Mucosa of rectum (tissue), 2 donors: ENCODE results near the gene CASP10.
A peak's percentile ranks its signal among the peaks of the same experiment; 100 is the strongest.
"Not testable (repeated sequence)": the region's sequence is repeated elsewhere in the genome, so short reads cannot be mapped to it uniquely, and the experiment has no call there.

Experiments
- H3K27ac ChIP-seq, 2 donors: one replicate each; pipeline ENCODE4 v1.7.0; 2013; ENCODE audit warnings: inconsistent platforms in 2 of 2, low read depth in 2 of 2, low read length in 2 of 2
- H3K27me3 ChIP-seq, 2 donors: one replicate each; pipeline ENCODE4 v1.7.0; 2013; ENCODE audit warnings: low read length in 2 of 2; ENCODE audit not compliant: control insufficient read depth in 2 of 2, insufficient read depth in 2 of 2
- H3K36me3 ChIP-seq, 2 donors: one replicate each; pipeline ENCODE4 v1.7.0; 2013; ENCODE audit warnings: low read length in 2 of 2; ENCODE audit not compliant: control insufficient read depth in 2 of 2, insufficient read depth in 2 of 2
- H3K4me1 ChIP-seq, 2 donors: one replicate each; pipeline ENCODE4 v1.7.0; 2013; ENCODE audit warnings: low read length in 2 of 2, mild to moderate bottlenecking in 1 of 2; ENCODE audit not compliant: control insufficient read depth in 2 of 2, insufficient read depth in 2 of 2
- H3K4me3 ChIP-seq, 2 donors: one replicate each; pipeline ENCODE4 v1.7.0; 2013; ENCODE audit warnings: low read length in 2 of 2
- H3K9ac ChIP-seq, 2 donors: one replicate each; pipeline ENCODE4 v1.7.0; 2013; ENCODE audit warnings: low read length in 2 of 2, low read depth in 1 of 2, mild to moderate bottlenecking in 1 of 2
- H3K9me3 ChIP-seq, 2 donors: one replicate each; pipeline ENCODE4 v1.7.0; 2013; ENCODE audit warnings: low read length in 2 of 2; ENCODE audit not compliant: control insufficient read depth in 2 of 2
- donor health status: healthy.
- donor health status: Normal muscosa, but diverticular disease.

CASP10 gene

DNA sequence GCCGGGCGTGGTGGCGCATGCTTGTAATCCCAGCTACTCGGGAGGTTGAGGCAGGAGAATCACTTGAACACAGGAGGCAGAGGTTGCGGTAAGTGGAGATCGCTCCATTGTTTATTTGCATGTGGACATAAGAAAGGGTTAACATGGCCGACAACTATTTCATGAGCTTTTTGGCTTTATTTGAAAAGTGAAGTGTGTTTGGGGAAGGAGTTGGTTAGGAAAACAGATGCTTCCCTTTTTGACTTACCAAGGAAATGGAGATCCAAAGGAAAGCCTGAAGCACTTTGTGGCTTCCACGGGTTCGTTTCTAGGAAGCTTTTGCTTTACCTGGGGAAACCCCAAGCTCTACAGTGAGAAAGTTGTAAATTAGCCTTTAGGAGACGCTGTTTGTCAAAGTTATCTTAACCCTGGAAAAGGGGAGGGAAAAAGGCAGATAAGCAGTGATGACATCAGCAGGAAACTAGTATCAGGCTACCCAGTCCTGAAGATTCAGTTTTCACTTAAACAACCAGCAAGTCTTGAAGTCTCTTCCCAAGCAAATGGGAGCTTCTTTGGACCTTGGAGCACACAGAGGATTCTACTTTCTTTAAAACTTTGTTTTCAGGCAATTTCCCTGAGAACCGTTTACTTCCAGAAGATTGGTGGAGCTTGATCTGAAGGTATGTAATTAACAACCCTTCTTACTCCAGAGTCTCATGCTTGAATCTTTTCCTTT, at the start of gene CASP10:
CASP10 (plus strand) TSS at position 492 of the 715 bp plus-strand sequence. CDS start 2,637 bp downstream, outside the sequence.
- peaks cover 10% of the 10 kb centered on the region in 2 donors for H3K4me1 ChIP-seq
- H3K27me3 ChIP-seq, result no peaks in the 10 kb centered on the region
- peak within 1 kb of the TSS; percentile 65 to 89 for H3K9ac ChIP-seq
- peak within 1 kb of the TSS; percentile 77 to 89 for H3K27ac ChIP-seq
- H3K36me3 ChIP-seq, result peaks cover 6 to 12% of the 10 kb centered on the region in 2 donors
- H3K9me3 ChIP-seq, result no peaks in the 10 kb centered on the region
- H3K4me3 ChIP-seq, result peak within 1 kb of the TSS; percentile 89 to 96

DNA sequence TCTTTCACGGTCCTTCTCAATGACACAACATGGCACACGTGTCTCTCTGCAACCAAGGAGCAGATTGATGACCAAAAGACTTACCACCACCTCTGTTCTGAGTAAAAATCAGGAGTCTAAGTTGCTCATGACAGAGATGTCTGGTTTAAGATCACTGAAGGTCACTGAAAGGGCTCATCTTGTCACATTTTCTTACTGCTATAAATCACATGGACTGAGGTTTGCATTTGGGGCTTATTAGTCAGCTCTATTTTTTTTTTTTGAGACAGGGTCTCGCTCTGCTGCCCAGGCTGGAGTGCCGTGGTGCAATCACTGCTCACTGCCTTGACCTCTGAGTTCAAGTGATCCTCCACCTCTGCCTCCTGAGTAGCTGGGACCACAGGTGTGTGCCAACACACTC, 47.6 kb upstream of the CASP10 start:
- no peak overlapping the region for H3K27ac ChIP-seq
- H3K9me3 ChIP-seq, result no peaks in the 10 kb centered on the region
- H3K9ac ChIP-seq, result no peak overlapping the region
- no peak overlapping the region for H3K4me3 ChIP-seq
- H3K4me1 ChIP-seq, result peaks cover 5 to 6% of the 10 kb centered on the region in 2 donors
- no peaks in the 10 kb centered on the region for H3K27me3 ChIP-seq
- H3K36me3 ChIP-seq, result peaks cover 54 to 66% of the 10 kb centered on the region in 2 donors

DNA sequence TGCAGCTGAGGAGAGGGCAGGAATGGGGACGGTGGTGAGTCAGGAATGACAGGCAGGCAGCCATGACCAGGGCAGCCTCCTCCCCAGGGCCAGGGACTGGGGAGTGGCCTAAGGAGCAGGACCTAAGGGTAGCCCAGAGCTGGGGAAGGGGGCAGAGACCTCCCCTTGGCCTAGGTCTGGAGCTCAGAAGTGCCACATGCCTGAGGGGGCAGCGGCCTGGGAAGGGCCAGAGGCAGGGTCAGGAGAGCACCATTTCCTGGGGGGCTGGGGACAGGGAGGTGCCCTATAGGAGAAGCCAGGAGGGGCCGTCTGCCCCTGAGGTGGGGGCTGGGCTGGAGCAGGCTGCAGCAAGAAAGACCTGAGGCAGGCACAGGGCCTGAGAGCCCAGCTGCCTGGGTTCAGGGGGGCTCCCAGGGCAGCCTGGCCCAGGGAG, 46.0 kb upstream of the CASP10 start:
- no peaks in the 10 kb centered on the region for H3K27me3 ChIP-seq
- no peak overlapping the region for H3K9ac ChIP-seq
- H3K27ac ChIP-seq, result no peak overlapping the region
- no peak overlapping the region for H3K4me3 ChIP-seq
- no peaks in the 10 kb centered on the region for H3K9me3 ChIP-seq
- no peaks in the 10 kb centered on the region for H3K4me1 ChIP-seq
- H3K36me3 ChIP-seq, result peaks cover 62 to 67% of the 10 kb centered on the region in 2 donors

DNA sequence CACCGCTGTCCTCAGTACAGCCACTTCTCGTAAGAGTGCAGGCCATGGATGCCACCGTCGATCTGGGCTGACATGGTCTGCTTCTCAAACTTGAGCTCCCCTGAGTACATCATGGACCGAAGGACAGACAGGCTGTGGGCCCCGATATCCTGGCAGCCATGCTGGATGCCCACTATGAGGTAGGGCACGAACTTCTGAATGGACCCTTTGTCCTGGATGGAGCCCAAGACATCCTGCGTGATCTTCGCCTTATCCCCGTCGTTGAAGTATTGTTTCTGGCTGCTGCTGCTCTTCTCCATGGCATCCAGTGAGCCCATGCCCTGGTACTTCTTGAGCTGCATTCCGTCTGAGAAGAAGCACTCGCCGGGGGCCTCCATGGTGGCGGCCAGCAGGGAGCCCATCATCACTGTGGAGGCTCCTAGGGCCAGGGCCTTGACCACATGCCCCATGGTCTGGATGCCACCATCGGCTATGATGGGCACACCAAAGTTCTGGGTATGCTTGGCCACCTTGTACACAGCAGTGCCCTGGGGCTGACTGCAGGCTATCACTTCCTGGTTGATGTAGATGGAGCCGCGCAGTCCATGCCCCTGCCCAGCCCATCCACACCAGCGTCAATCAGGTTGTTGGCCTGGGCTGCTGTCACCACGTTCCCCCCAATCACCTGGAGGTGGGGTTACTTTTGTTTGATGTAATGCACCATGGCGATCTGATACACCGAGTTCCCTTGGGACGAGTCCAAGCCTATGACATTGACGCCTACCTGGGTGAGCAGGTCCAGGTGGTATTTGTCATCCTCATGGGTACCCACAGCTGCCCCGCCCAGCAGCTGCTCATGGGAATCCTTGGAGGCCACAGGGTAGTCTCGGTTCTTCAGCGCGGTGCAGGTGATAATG, 45.2 kb upstream of the CASP10 start:
- H3K27ac ChIP-seq, result no peak overlapping the region
- H3K36me3 ChIP-seq, result peaks cover 62 to 69% of the 10 kb centered on the region in 2 donors

DNA sequence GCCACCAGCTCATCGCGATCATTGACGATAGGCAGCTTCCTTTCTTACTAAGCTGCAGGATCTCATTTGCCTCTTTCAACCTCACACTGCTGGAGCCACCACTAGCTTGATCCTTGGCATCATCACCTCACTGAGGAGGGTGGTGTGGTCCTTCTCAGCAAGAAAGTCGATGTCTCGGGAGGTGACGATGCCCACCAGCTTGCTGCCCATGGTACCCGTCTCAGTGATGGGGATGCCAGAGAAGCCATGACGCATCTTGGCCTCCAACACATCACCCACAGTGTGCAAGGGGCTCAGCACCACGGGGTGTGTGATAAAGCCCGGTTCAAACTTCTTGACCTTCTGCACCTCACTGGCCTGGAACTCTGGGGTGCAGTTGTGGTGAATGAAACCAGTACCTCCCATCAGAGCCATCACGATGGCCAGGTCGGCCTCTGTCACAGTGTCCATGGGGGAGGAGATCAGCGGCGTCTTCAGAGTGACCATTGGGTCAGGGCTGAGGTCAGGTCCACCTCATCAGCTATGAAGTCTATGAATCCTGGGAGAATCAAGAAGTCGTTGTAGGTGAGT, 44.5 kb upstream of the CASP10 start:
- H3K4me3 ChIP-seq, result no peak overlapping the region
- H3K27ac ChIP-seq, result no peak overlapping the region
- H3K27me3 ChIP-seq, result no peaks in the 10 kb centered on the region
- H3K36me3 ChIP-seq, result peaks cover 56 to 66% of the 10 kb centered on the region in 2 donors
- no peaks in the 10 kb centered on the region for H3K4me1 ChIP-seq
- no peak overlapping the region for H3K9ac ChIP-seq
- H3K9me3 ChIP-seq, result no peaks in the 10 kb centered on the region

More for the DNA sequence above, 45.2 kb upstream of the CASP10 start:
- Histone ChIP-seq H3K4me1 (no peaks in the 10 kb centered on the region), H3K9me3 (no peaks in the 10 kb centered on the region), H3K4me3 (no peak overlapping the region), H3K9ac (no peak overlapping the region), H3K27me3 (no peaks in the 10 kb centered on the region)

GRCh38 chr2:201138986-201139781, 43.8 kb upstream of the CASP10 start:
- peaks cover 56 to 63% of the 10 kb centered on the region in 2 donors for H3K36me3 ChIP-seq
- not testable (repeated sequence) for H3K9ac ChIP-seq, H3K9me3 ChIP-seq, H3K27ac ChIP-seq, H3K4me1 ChIP-seq, H3K27me3 ChIP-seq, H3K4me3 ChIP-seq

DNA sequence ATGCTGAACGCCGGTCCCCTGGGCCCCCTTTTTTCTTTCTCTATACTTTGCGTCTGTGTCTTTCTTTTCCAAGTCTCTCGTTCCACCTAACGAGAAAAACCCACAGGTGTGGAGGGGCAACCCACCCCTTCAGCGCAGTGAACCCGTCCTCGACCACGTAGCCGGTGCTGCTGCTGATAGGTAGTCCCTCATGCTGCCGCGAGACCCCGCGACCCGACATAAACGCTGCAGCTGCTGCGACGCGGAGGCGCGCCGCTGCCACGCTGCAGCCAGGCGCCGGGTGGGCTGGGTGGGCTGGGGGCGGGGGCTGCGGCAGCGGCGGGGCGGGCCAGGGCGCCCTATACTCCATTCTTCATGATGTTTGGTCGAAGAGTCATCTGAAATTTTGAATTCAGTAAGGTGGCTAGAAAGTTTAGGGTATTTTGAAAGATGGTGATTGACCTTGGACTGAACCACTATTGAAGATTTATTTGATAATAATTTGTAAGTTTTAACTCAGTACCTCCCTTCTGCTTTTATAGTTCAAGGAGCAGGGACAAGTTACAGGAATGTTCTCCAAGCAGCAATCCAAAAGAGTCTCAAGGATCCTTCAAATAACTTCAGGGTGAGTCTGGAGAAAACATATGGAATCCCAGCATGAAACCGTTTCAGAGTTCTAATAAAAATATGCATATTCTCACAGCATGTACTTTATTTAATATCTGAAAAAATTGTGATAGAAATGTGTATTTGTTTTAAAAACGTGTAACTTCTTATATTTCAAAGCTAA, 42.9 kb upstream of the CASP10 start:
- Histone ChIP-seq H3K4me1 (peaks cover 0 to 12% of the 10 kb centered on the region in 2 donors), H3K9ac (no peak overlapping the region), H3K9me3 (no peaks in the 10 kb centered on the region), H3K36me3 (peaks cover 54 to 61% of the 10 kb centered on the region in 2 donors), H3K27ac (no peak overlapping the region), H3K27me3 (no peaks in the 10 kb centered on the region), H3K4me3 (no peak overlapping the region)

- H3K36me3 ChIP-seq, result peaks cover 15 to 26% of the 10 kb centered on the region in 2 donors
- H3K27ac ChIP-seq, result peak overlapping the region; percentile 25 to 67
- no peak overlapping the region for H3K9ac ChIP-seq
- no peaks in the 10 kb centered on the region for H3K9me3 ChIP-seq
- H3K27me3 ChIP-seq, result no peaks in the 10 kb centered on the region
- peaks cover 4 to 28% of the 10 kb centered on the region in 2 donors for H3K4me1 ChIP-seq
- no peak overlapping the region for H3K4me3 ChIP-seq
Observed at GRCh38 chr2:201144101-201145051, 38.6 kb upstream of the CASP10 start.
